DMS53 treated with DMSO at 0.1 percent for 48 hours (cell line): ENCODE results near the gene ODF2L.
A peak's percentile ranks its signal among the peaks of the same experiment; 100 is the strongest.
"Not testable (repeated sequence)": the region's sequence is repeated elsewhere in the genome, so short reads cannot be mapped to it uniquely, and the experiment has no call there.

Experiments
- DNase-seq: peaks from one replicate; lab custom pipeline; 2025; ENCODE audit not compliant: unreplicated experiment; lab: John Stamatoyannopoulos, UW

The ODF2L gene

DNA sequence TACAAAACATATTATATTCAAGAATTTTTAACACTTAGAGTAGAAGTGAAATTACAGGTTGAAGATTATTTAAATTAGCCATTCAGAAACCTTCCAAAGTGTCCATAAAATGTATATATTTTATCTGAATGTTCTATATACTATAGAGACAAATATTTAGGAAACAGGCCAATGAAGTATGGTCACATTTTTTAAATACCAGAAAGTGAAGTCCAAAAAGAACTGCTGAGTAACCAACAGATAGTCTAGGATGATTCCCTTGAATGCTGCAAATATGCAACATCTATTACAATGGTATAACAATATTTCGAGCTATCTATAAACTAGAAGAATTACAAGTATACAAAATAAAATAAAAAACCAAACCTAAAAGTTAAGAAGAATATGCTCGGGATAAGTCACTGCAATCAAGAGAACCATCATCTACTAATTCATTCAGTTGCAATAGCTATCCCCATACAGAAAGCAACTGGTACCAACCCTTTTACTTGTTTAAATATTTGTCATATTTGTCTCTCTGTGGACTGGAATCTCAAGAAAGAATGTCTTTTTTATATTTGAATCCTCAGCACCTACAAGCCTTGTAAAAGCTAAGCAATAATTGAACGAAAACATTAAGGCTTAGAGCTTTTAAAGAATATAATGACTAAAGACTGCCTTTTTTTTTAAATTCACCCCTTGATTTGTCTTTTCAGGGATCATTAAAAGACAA is 8.1 kb downstream of the ODF2L start:
- no peak for DNase-seq

DNA sequence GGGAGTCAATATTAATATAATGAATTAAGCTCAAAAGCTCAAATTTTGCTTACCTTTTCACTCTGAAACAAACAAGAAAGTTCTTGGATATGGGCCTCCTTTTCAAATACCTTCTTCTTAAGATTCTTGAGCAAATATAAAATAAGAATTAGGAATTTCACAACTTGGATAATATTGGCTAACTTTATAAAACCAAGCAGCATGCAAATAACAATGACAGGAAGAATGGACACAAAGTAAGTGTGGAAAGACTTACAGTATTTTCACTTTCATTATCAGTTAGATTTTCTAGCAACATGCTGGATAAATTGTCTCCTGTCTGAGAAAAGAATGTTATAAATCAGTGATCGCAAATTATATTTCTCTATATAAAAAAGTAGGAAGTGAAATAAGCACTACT is 13.2 kb downstream of the ODF2L start:
- DNase-seq, result no peak

DNA sequence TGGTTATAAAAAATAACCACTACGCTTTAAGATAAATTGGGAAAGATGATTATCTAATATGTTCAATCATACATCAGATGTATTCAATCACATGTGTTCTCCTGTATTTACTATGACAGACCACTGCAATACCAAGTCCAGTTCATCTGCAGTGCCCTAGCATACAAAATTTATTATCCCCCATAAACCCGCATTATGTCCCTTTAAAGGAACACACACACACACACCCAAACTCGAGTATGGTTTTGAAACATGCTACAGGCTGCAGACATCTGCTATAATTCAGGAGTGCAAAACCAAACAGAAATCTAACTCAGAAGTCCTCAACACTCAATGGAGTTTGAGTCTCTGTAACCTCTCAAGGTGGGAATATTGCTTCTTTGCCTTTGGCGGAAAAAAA is 14.9 kb downstream of the ODF2L start:
- DNase-seq, result no peak

DNA sequence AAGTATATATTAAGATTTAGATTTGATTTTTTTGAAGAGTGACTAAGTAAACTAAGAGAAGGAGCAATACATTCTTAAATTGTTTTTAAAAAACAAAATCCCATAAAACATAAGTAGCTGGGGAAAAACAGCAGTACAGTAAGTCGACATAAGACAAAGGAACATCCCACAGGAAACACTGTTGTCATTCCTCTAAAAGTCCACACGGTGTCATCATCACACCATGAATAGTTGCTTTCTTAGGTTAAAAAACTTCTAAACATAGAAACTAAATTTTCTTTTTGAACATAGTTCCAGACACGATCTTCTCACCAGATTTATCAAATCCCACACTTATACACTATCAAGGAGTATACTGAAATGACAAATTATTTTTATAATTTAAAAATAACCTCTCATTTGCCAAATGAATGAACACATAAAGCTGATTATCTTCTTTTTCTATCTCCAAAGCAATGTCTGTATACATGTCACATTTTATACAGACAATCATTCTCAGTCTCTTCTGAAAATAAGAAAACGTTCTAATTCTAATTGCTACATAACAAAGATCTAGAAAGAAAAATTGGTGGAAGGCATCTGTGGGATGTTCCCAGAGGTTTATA is 15.8 kb downstream of the ODF2L start:
- peak; percentile 87 for DNase-seq

DNA sequence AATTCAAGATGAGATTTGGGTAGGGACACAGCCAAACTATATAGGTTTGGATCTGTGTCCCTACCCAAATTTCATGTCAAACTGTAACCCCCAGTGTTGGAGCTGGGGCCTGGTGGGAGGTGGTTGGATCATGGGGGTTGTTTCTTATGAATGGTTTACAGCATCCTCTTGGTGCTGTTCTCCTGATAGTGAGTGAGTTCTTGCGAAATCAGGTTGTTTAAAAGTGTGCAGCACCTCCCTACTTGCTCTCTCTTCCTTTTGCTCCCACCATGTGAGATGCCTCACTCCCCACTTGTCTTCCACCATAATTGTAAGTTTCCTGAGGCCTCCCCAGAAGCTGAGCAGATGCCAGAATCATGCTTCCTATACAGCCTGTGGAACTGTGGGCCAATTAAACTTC is 17.3 kb downstream of the ODF2L start:
- DNase-seq, result no peak

DNA sequence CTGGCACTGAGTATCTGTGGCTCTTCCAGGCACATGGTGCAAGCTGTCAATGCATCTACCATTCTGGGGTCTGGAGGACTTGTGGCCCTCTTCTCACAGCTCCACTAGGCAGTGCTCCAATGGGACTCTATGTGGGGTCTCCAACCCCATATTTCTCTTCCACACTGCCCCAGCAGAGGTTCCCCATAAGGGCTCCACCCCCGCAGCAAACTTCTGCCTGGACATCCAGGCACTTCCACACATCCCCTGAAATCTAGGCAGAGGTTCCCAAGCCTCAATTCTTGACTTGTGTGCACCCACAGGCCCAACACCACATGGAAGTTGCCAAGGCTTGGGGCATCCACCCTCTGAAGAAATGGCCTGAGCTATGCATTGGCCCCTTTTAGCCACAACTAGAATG is 18.8 kb downstream of the ODF2L start:
- no peak for DNase-seq

DNA sequence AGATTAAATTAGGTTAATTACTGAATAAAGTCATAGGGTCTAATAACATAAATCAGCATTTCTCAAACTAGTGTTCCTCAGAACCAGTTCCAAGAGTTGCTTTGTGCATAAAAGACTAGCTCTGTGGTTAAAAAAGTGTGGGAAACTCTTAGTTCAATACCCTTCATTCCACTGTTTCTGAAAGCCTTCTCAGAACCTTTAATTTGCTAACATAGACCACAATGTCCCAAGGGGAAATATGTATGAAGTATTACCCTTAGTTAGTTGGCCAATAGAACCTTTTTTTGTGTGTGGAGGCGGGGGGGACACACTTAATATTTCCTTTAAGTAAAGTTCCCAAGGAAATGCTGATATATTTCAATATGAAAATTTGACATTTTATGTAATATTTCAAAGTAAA is 20.4 kb downstream of the ODF2L start:
- DNase-seq, result no peak

DNA sequence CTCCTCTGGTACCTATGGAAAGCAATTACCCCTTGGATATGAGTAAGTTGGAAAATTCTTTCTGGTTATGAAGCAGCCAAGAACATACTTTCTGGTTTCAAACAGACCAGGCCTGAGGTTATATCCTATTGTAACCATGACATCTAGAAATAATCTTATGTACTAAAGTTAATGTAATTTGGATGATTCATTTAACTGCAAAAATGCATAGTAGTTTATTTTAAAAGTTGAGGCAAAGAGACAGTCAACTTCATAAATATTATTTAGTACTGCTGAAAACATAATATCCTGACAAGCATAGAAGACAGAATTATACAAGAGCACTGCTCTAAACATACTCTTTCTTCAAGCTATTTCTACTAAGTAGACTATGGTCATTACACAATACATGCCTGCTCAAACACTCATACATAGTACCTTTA is 25.5 kb downstream of the ODF2L start:
- no peak for DNase-seq

DNA sequence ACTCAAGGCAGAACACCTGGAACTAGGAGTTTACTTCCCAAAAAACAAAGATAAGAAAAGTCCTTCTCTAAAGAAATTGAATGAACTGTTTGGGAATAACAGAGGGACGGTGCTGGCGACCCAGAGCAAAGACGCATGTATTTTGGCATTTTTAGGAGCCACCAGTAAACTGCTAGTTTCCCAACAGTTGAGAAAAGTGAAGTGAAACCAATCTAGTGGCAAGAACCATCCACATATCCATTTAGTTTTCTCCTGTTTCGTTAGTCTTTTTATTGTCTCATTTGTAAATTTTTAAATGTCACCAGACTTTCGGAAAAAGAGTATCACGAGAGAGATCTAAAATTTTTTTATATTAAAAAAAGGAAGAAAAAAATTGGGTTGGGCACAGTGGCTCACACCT is 30.2 kb downstream of the ODF2L start:
- DNase-seq, result no peak

DNA sequence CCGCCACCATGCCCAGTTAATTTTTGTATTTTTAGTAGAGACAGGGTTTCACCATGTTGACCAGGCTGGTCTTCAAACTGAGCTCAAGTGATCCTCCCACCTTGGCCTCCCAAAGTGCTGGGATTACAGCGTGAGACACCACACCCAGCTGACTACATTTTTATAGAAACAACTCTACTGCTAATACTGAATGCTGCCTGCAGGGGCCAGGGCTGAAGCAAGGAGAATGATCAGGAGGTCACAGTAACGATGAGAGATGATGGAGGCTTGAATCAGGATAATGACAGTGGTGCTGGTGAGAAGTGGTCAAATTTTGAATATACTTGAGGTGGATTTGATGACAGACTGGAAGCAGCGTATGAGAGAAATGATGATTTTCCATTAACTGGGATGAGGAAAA is 33.3 kb downstream of the ODF2L start:
- no peak for DNase-seq

DNA sequence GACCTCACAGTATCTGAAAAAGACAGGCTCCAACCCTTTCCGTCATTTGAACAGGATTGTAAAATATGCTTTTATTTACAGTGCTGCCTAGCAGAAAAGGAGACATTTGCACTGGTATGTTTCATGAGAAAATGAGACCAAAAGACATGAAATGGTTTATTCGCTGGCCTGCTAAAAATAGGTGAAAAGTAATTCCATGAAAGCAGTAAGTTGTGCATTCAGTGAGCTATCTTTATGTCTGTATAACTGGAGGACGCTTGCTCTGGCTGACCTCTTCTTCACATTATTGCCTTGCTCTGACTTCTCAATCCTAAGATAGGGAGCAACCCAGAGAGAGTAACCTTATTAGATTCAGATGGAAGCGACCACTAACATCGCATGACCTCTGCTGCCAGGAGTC is 38.3 kb downstream of the ODF2L start:
- no peak for DNase-seq

DNA sequence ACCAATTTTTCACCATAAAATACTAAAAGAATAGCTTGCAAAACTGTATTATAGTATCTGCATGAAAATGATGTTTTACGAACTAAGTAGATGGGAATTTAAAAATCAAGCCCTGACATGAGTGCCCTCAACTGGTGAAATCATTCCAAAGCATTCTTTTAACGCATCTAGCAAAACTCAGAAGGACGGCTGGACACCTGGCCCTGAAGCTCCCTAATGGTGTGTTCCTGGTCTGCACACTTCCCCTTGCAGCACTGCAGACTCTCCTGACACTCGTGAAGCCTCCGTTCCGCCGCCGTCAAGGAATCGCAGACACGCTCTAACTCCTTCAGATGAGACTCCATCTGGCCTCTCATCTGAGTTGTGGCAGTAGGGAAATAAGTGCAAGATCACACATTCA is 39.9 kb downstream of the ODF2L start:
- no peak for DNase-seq

DNA sequence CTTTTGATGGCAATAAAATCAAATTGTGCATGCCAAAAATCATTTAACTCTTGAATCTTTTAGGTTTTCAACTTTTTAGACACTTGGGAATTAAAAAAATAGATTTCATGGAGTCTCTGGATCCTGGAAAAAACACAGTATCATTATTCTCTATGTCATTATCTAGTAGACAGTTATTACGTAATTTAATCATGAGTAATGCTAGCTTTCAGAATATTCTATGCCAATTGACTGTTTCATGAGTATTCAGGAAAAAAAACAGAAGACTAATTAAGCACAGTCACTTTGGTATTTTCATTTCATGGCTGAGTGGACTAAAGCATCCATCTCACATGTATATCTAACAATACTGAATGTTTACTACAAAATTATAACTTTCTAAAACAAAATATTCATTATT is 44.0 kb downstream of the ODF2L start:
- DNase-seq, result no peak

DNA sequence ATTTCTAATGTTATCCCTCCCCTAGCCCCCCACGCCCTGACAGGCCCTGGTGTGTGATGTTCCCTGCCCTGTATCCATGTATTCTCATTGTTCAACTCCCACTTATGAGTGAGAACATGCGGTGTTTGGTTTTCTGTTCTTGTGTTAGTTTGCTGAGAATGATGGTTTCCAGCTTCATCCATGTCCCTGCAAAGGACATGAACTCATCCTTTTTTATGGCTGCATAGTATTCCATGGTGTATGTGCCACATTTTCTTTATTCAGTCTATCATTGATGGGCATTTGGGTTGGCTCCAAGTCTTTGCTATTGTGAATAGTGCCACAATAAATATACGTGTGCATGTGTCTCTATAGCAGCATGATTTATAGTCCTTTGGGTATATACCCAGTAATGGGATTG is 45.9 kb downstream of the ODF2L start:
- DNase-seq, result not testable (repeated sequence)

DNA sequence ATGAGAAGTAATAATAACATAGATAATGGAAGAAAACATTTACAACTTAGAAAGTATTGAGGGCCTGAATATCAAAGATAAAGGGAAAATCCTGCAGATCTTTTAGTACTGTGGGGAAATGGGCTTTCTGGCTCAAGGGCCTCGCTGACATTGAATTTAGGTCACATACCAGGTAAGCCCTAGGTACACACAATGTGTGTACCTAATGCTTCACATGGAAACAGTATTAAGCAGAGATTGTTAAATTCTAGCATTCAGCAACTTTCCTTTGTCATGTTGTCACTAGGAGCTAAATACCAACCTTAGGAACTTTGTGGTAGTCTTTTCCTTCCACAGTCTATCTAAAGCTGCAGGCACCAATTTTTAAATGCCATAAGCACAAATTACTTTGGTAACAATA is 49.7 kb downstream of the ODF2L start:
- DNase-seq, result no peak

DNA sequence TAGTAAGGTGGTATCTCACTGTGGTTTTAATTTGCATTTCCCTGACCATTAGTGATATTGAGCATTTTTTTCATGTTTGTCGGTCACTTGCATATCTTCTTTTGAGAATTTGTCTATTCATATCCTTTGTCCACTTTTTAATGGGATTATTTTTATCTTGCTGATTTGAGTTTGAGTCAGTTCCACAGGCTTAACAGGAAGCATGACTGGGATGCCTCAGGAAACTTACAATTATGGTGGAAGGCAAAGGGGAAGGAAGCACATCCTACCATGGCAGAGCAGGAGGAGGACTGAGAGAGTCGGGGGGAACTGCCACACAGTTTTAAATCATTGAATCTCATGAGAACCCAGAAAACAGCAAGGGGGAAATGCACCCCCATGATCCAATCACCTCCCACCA is 51.1 kb downstream of the ODF2L start:
- no peak for DNase-seq

DNA sequence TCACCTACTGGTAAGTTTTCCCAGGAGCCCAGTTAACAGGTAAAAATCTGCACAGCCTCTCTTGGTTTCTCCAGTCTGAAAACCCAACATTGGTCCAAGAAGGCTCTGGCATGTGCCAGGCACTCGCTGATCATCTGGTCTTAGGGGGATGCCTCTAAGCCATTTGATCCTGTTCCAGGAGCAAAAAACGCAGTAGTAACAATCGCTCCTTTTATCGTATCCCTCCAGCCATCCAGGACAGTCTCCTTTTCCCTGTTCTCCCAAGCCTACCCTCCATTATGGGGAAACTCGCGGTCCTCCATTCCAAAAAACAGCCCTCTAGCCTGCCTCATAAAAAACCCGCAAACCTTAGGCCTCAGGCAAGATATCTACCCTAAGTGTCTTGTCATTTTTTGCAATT is 56.2 kb downstream of the ODF2L start:
- no peak for DNase-seq

DNA sequence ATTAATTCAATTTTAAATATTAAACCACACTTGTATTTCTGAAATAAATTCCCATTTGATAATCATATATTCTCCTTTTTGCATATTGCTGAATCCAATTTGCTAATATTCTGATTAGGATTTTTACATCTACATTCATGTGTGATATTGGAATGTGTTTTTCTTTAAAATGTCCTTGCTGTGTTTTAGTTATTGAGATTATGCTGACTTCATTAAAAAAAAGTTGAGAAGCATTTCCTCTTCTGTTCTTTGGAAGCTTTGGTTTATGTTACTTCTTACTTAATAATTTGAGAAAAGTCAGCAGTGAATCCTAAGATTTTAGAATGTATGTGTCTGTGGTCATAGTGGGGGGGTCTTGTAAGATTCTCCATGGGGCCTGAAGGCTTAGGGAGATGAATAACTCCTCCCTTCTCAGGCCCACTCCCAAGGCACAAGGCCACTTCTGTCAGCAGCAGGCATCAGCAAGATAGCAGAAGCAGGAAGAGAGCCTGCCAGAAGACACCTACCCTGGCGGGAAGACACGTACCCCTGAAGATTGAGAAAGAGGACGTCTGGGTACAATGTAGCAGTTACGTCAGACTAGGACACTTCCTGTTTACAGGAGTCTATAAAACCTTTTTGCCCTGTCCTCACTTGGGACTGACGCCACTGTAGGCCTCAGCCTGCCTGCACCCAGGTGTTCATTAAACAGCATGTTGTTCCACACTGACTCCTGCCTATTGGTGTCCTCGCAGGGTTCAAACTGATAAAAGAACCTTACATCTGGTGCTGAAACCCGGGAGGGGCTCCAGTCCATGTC is 56.9 kb downstream of the ODF2L start:
- no peak for DNase-seq

DNA sequence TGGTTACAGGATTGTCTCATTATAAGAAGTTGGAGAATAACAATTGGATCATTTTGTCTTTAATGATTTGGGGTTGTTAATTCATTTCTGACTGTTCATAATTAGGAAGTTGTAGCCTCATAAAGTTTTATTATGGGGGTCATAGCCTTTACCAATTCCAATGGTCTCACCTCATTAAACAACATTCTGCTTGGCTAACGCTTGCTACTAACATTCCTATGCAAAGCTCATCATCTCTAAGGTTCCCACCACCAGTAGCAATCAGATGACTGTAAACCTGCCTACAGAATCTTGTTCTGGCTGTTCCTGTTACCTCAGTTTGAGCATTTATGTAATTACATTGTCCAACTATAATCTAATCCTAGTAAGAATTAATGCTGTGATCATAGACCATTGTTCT is 60.2 kb downstream of the ODF2L start:
- no peak for DNase-seq

DNA sequence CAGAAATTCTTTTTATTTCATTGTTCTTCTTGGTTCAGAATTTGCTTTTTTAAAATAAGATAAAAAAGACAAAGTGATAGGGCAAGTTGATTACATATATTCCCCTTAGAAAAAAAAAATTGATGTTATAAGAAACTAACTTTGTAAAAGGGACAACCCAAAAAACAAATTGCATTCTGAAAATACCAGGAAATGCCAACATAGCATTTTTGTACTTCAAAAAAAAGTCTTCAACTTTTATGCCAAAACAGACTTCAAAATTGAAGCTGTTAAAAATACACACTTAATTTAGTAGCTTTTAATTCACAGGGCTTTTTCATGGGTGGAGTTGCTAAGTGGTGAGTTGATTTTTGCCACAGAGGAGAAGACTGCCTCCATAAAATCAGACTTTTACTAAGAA is 70.9 kb downstream of the ODF2L start:
- no peak for DNase-seq

DNA sequence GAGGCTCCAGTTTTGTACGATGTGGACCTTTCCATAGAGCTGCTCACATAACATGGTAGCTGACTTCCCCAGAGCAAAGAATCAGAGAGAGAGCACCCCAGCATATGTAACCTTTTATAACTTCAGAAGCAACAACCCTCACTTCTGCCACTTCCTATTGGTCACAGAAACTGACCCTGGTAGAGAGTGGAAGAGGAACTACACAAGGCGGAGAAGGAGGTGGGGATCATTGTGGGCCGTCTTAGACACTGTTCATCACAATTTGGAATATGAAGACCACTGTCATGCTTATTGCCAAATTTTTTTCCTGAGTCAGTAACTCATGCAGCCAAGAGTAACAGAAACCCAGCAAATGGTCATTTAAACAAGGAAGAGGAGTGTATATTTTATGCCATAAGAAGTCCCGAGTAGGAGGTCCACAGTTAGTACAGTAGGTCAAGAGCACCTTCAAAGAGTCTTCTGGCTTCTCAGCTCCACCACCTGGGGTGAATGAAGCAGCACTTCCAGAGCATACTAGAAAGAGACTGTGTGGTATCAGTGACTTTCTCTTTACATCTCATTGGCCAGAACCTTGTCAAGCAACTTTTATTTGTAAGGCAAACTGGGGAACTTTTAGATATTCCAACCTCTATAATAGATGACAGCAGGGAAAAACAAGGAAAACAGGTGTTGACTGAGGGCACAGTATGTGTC is 71.8 kb downstream of the ODF2L start:
- no peak for DNase-seq

DNA sequence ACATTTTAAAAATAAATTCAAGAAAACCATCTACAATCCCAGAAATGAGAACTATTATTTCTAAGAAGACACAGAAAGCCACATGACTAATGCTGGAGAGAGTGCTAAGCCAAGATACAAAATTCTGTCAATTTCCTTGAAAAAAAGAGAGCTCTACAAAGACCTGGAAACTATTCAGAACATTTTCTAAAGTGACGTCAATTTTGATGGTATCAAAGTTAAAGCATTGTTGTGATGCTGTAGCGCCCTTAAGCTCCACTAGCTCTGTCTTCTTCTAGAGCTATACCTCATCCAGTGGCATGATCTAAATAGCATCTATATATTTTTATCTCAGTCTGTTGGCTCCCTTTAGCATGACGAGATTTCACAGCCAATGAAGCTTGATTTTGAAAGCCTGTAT is 73.9 kb downstream of the ODF2L start:
- no peak for DNase-seq
